ENCODE results near the gene MAPKAP1.

Gene MAPKAP1

DNA sequence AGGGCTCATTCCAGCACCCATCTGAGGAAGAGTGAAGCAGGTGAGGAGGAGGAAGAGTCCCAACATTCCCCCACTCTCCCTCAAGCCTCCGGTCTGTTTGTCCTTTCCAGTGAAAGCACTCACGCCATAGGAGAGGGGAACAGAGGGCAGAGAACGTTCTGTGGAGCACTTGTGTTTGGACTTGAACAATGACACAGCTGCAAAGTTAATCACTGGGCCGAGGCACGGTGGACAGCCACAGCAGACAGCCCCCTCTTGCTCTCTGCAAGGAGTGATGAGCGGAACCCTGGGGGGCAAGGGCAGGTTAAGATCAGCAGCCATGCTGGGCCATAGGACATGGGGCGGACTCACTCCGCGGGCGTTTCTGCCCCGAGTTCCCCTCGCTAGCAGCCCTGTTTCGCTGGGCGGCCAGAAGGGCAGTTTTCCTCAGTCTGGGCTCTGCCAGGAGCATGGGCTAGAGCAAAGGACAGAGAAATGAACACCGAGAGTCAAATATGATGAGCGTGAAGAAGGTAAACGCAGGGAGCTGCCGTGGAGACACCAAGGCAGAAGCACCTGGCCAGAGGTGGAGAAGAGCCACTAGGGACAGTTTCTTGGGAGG is 259.7 kb downstream of the MAPKAP1 start:
- Histone ChIP-seq H3K27ac (no peak overlapping the region), H3K4me3 (no peak overlapping the region)

GRCh38 chr9:125446561-125447094 is 260.4 kb downstream of the MAPKAP1 start:
- no peak overlapping the region for H3K27ac ChIP-seq
- no peak overlapping the region for H3K4me3 ChIP-seq

GRCh38 chr9:125444956-125445506 is 262.0 kb downstream of the MAPKAP1 start:
- H3K27ac ChIP-seq = no peak overlapping the region
- no peak overlapping the region for H3K4me3 ChIP-seq

DNA sequence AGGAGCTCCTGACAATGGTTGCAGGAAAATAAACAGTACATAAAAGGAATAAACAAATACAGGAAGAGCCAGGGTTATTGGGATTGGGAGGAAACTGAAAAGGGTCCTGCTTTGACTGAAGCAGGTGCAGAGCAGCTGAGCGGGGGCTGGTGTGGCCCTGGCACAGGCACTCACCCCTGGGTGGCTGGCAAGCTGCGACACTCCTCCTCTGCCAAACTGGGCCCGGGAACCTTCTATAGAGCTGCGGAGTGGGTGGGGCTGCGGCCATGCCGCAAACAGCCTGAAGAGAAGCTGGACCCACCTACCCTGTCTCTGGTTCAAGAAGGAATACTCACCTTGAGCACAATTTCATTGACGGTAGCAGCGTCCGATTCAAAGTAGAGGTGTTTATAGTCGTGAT is 262.8 kb downstream of the MAPKAP1 start:
- Histone ChIP-seq H3K27ac (no peak overlapping the region), H3K4me3 (no peak overlapping the region)

DNA sequence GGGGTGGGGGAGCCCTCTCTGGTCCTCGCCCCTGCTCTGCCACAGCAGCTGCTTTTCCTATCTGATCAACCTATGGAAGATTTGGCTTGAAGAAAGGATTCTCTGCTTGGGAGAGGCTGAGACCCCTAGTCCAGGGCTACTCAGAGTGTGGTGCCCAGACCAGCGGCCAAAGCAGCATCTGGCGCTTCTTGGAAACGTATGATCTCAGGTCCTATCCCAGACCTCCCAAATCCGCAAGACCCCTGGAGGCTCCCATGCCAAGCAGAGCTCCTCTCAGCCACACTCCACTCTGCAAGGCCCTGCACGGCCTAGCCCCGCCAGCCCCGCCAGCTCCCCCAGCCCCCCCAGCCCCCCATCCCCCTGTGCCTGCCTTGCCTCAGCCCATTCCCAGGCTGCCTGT is 263.6 kb downstream of the MAPKAP1 start:
- H3K4me3 ChIP-seq = no peak overlapping the region
- H3K27ac ChIP-seq = no peak overlapping the region

- Histone ChIP-seq H3K27ac (no peak overlapping the region), H3K4me3 (no peak overlapping the region)
Observed at GRCh38 chr9:125442452-125442851, 264.6 kb downstream of the MAPKAP1 start.

GRCh38 chr9:125440411-125440810 is 266.6 kb downstream of the MAPKAP1 start:
- Histone ChIP-seq H3K27ac (no peak overlapping the region), H3K4me3 (no peak overlapping the region)

DNA sequence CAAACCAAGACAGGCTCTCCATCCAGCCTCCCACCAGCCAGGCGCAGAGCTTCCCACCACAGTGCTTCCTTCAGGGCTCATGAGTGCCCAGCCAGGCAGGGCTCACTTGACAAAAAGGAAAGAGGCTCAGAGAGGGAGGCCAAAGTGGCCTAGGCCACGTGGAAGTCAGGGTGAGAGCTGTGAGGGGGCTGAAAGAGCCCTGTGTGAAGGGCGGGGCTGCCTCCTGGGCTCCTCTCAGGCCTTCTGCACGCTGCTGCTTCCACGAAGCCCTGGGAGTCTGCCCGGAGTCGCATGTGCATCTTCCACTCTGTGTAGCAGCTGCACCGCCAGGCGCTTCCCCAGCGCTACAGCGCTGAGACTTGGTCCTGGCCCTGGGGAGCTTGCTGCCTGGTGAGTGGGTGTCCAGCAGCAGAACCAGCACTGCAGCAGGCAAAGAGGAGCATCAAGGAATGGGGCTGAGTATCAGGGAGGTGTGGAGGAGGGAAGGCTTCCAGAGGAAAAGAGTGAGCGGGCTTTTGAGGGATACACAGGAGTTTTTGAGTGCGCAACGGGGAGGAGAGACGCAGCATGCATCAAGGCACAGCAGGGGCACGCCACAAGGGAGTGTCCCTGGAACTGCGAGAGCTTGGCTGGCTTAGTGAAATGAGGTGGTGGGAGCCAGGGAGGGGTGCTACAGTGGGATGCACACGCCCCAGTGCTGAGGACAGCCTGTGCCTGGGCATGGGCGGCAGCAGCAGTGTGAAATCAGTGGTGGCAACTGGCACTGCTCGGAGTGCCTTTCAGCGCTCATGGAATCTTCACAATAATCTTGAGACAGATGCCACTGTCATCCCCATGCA is 267.4 kb downstream of the MAPKAP1 start:
- Histone ChIP-seq H3K4me3 (no peak overlapping the region), H3K27ac (no peak overlapping the region)

GRCh38 chr9:125438506-125439433 is 268.2 kb downstream of the MAPKAP1 start:
- H3K27ac ChIP-seq = no peak overlapping the region
- H3K4me3 ChIP-seq = no peak overlapping the region

GRCh38 chr9:125437771-125438221 is 269.2 kb downstream of the MAPKAP1 start:
- Histone ChIP-seq H3K27ac (no peak overlapping the region), H3K4me3 (no peak overlapping the region)

DNA sequence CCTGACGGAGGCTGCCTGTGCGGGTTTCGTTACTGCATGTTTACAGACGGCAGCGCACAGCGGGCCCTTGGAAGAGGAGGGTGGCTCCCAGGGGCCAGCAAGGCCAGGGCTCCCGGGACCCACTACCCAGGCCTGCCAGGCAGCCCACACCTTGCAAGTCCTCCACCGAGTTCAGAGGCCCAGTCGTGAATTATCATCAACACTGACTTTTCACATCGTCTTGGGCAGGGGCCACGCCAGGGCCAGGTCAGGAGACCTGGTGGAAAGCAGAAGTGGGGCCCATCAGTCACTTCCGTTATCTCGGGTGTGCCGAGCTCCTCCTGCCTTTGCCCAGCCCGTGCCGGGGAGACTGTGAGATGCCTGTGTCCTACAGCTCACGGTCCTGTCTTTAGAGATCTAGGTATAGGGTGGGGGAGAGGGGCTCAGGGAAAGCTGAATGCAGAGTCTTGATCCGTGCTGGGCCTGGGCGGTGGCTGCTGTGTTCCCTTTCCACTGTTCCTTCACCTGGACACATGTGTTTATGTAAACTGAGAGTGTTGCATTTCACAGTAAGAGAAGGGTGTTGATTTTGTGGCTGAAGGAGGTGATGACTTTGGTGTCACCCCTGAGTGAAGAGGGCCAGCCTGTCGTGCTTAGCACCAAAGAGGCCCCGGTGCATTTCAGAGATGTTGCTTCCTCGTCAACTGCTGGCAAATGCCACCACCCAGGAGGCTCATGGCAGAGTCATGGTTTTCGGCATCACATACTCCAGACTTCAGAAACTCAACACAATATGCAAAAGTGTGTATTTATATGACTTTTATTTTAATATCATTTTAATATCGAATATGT is 270.2 kb downstream of the MAPKAP1 start:
- H3K27ac ChIP-seq = peak overlapping the region in 1 of 21 experiments; percentile 37
- no peak overlapping the region for H3K4me3 ChIP-seq

GRCh38 chr9:125435776-125436612 is 271.0 kb downstream of the MAPKAP1 start:
- peak overlapping the region in 1 of 21 experiments; percentile 37 for H3K27ac ChIP-seq

DNA sequence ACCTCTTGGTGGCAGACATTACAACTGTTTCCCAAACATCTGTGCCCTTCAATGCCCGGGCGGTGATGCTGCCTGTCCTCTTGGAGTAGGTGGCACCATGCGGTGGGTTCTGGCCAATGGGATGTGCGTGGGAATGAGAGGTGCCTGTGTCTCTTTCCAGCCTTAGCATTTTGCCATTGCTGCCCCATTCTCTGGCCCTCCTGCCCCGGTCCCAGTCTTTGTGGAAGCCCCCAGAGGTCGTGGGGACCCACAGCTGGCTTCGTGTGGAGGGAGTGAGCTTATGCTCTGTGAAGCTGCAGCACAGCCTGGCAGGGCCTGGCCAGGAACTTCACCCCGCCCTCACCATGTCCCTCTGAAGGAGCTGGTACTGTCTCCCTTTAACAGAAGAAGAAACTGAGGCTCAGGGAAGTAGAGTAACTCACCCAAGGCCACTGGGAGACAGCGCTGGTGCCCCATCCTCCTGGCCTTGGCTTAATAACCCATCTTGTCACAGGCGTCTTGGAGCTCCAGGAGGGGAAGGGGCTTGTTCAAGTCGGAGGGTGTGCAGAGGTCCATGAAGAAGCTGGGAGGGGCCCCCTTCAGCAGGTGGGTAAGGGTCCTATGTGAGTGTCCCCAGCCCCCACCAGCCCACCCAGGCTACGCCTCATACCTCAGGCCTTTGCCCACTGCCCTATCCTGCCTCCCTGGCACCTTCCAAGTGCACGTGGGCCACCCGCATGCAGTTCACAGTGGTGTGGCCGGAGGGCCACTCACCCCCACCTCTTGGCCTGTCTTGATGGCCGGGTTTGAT is 271.8 kb downstream of the MAPKAP1 start:
- Histone ChIP-seq H3K4me3 (no peak overlapping the region), H3K27ac (no peak overlapping the region)

More at GRCh38 chr9:125435776-125436612, 271.0 kb downstream of the MAPKAP1 start:
- no peak overlapping the region for H3K4me3 ChIP-seq

DNA sequence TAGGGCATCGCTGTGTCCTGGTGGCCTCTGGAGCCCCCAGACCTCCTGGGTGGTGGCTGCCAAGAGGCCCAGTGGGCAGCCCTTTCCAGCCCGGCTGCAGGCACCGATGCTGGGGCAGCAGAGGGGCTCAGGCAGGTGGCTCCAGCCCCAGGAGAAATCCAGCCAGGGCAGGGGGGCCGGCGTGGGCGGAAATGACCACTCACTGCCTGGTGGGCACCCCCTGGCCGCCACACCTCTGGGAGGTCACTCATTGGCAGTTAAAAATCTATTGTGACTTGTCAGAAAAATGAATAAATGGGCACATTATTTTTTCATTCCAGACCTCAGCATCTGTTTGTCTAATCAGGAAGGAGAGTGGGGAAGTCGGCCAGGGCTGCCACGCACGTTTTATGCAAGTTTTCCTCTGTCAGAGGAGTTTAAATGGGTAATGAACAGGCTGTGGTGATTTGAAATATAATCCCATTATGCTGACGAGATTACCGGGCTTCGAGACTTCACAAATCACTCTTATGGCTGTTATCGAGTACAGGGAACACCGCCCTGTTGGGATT is 273.5 kb downstream of the MAPKAP1 start:
- H3K4me3 ChIP-seq = no peak overlapping the region
- no peak overlapping the region for H3K27ac ChIP-seq

DNA sequence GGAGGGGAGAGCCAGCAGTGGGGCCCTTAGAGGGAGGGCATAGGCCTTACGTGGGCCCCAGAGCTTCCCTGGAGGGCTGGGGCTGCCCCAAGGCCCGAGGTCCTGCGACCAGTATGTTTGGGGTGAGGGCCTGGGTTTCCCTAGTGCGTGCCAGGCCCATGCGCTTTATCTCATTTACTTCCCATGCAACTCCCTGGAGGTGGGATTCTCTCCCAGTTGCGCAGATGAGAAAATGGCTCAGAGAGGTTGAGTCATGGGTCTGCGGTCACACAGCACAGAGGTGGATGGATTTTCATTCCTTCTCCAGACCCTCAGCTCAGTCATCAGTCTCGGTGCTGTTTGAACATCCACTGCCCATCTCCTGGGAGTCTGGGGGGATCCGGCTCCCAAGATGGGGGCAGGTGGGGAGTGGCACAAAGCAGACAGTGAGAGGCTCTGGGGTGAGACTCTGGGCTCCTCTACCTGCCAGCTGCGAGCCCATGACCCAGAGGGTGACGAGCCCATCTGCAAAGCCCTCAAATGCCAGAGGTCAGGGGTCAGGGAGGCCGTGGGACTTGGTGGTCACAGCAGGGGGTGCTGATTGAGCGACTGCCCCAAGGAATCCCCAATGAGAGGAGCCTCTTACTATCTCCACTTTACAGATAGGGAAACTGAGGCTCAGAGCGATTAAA is 274.2 kb downstream of the MAPKAP1 start:
- Histone ChIP-seq H3K4me3 (no peak overlapping the region), H3K27ac (no peak overlapping the region)

DNA sequence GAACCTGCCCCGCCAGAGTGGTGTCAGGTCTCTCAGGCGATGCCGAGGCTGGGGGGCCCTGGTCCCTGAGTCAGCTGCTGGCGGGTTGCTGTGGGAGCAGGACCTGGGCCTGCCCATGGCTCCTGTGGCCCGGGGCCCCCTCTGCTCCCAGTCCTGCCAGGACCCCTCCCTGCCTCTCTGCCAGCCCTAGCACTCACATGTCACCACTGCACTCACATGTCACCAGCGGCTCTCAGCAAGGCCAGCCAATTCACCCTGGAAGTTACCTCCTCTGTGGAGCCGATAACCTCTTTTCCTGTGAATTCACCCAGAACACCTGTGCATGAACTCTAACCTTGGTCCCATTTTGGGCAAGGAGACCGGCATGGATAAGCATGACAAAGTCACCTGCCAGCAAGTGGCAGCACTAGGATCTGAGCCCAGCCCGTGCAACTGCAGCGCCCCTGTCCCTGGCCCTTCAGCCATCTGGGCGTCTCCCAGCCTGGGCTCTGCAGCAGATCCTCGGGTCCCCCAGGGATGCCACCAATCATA is 275.2 kb downstream of the MAPKAP1 start:
- H3K4me3 ChIP-seq = no peak overlapping the region
- no peak overlapping the region for H3K27ac ChIP-seq

Data from skin epidermis (tissue), 12 donors.